ENCODE results near the gene SRC.

Gene SRC

DNA sequence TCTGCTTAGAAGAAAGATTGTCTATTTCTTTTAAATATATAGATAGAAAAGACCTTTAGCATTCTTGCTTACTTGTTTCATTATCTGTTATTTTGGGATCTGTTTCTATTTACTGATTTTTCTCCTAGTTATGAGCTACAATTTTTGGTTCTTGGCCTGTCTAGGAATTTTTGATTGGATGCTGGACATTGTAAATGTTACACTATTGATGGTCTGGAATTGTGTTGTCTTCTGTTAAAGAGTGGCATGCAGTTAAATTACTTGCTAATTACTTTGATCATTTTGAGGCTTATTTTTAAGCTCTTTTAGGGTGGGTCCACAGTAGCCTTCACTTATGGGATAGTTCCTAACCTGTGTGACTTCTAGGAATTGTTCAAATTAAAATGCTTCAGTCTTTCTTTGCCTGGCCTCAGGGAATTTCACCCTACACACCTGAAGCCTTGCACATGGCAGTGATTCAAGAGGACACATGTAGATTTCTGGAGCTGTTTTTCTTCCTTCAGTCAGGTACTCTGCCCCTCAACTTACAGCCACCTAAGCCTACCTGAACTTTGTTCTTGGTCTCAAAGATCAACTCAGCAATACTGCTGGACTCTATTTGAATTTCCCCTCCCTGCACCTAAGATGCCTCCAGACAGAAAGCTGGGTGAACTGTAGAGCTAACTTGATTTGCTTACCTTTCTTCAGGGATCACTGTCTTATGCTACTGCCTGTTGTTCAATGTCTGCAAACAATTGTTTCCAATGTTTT, 108.9 kb downstream of the SRC start:
- DNase-seq (ENCODE audit: low read depth): no peak
